GM18861 (cell line): ENCODE results near the gene TEN1.

ENCODE experiments used
- ATAC-seq: cut with Tn5 transposase; IDR thresholded peaks from one replicate; pipeline ENCODE4 v1.9.1; 2021; ENCODE audit not compliant: unreplicated experiment

Gene TEN1

DNA sequence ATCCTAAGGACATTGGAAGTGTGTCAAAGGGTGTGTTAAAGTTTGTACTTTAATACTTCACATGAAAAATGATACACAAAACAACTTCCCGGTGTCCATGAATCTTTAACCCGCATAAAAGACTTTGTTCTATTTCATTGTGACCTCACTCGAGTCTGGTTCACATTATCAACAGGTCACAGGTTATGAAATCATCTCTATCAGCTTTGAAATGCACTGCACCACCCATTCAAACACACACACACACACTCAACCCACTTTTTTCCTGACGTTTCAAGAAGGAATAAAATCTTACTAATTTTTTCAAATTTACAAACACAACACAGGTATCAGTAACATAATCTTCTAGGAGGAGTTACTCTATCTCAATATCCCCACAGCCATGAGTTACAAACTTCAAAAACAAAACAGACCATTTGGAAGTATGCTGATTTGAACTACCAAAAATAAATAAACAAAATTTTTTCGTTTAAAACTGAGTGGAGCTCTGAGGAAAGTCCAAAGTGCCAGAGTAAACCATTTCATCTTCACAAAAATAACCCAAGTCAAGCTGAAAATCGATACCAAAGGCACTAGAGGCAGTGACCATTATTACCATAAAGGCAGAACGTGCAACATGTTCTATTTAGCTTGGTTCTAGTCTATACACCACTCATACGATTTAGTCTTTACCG lies 2.7 kb upstream of the TEN1 start:
- no peak for ATAC-seq

GRCh38 chr17:75979705-75980187 lies 706 bp downstream of the TEN1 start:
- no peak for ATAC-seq

DNA sequence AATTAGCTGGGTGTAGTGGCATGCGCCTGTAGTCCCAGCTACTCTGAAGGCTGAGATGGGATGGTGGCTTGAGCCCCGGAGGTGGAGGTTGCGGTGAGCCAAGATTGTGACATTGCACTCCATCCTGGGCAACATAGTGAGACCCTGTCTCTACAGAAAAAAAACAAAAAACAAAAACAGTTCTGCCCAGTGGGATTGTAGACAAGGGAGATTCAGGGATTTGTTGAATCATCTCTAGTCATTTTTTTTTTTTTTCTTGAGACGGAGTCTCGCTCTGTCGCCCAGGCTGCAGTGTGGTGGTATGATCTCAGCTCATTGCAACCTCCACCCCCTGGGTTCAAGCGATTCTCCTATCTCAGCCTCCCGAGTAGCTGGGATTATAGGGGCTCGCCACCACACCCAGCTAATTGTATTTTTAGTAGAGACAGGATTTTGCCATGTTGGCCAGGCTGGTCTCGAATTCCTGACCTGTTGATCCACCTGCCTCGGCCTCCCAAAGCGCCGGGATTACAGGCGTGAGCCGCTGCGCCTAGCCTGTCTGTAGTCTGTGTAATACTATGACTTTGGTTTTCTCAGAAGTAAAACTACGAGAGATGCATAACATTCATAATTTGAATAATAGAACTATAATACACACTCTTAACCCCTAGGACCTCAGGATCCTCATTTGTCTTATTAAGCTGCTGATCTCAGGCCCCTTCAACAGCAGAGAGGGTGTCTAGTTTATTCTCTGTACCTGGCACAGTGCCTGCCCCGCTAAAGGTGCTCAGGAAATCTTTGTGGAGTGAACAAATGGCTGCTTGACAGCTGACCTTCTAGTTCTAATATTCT lies 1.4 kb downstream of the TEN1 start:
- no peak for ATAC-seq

- no peak for ATAC-seq
These were observed 2.1 kb downstream of the TEN1 start for GRCh38 chr17:75981019-75981615.

- ATAC-seq: no peak
These were observed 4.6 kb downstream of the TEN1 start for GRCh38 chr17:75983501-75984181.

DNA sequence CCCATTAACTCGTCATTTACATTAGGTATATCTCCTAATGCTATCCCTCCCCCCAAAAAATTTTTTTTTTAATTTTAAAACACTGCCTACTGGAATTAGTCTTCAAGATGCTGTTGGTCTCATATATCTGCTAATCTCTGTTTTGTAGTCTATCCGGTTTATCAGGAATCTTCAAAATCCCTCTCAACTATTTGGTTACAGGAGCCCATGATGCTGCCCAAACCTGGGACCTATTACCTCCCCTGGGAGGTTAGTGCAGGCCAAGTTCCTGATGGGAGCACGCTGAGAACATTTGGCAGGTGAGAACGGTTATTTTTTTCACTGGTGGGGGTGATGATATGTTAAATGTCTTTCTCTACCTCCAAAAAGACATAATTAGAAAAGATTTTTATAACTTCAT lies 6.9 kb downstream of the TEN1 start:
- ATAC-seq: no peak

DNA sequence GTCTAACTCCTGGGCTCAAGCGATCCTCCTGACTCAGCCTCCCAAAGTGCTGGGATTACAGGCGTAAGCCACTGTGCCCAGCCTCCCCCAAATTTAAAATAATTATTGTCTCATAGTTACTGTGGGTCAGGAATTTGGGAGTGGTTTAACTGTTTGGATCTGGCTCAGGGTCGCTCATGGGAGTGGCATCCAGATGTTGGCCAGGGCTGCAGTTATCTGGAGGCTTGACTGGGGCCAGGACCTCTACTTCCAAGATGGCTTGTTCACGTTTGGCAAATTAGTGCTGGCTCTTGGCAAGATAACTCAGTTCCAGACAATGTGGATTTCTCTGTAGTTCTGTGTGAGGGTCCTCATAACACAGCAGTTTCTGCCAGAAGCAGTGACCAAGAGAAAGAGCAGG lies 8.0 kb downstream of the TEN1 start:
- ATAC-seq: no peak

DNA sequence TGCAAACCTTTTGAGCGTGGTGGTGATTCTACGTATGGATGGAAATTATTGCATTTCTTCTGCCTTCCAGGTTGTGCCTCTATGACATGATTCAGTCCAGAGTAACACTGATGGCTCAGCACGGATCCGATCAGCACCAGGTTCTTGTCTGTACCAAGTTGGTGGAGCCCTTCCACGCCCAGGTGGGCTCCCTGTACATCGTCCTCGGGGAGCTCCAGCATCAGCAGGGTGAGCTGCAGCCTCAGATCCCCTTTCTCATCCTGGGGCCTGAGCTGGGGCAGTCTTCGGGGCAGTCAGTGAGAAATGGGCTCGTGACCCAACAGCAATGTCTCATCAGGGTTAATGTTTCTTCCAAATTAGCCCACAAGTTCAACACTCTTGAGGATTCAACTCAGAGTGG lies 12.4 kb downstream of the TEN1 start:
- ATAC-seq: no peak

DNA sequence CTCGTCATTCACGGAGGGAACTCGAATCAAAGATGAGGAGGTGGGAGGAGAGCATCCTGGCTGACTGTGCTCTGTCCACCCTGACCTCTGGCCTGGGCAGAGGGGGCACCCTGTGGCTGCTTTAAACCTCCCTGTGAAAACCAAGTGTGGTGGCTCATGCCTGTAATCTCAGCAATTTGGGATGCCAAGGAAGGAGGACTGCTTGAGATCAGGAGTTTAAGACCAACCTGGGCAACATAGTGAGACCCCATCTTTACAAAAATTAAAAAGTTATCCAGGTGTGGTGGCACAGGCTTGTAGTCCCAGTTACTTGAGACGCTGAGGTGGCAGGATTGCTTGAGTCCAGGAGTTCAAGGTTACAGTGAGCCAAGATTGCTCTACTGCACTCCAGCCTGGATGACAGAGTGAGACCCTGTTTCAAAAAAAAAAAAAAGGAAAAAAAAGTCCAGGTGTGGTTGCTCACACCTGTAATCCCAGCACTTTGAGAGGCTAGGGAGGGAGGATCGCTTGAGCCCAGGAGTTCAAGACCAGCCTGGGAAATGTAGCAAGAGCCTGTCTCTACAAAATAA lies 15.8 kb downstream of the TEN1 start:
- ATAC-seq: no peak

DNA sequence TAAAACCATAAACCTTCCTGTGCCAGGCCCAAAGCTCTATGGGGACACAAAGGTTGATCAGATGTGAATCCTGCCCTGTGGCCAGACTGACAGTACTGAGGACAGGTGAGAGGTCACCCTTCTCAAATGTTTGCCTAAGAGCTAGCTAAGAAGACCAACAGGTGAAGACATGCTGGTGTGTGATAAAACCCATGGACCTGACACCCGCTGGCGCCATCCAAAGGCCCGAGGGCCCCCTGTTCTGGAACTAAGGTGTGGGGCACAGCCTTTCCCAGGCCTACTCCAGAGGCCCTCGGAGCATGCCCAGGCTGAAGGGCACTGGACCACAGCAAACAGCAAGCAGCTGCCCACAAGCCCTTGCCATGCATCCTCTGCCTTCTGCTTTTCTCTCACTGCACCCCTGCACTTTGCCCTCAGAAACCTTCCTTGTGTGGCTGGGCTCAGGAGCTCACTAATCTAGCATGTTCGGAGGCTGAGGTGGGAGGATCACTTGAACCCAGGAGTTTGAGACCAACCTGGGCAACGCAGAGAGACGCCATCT lies 16.4 kb downstream of the TEN1 start:
- ATAC-seq: no peak

DNA sequence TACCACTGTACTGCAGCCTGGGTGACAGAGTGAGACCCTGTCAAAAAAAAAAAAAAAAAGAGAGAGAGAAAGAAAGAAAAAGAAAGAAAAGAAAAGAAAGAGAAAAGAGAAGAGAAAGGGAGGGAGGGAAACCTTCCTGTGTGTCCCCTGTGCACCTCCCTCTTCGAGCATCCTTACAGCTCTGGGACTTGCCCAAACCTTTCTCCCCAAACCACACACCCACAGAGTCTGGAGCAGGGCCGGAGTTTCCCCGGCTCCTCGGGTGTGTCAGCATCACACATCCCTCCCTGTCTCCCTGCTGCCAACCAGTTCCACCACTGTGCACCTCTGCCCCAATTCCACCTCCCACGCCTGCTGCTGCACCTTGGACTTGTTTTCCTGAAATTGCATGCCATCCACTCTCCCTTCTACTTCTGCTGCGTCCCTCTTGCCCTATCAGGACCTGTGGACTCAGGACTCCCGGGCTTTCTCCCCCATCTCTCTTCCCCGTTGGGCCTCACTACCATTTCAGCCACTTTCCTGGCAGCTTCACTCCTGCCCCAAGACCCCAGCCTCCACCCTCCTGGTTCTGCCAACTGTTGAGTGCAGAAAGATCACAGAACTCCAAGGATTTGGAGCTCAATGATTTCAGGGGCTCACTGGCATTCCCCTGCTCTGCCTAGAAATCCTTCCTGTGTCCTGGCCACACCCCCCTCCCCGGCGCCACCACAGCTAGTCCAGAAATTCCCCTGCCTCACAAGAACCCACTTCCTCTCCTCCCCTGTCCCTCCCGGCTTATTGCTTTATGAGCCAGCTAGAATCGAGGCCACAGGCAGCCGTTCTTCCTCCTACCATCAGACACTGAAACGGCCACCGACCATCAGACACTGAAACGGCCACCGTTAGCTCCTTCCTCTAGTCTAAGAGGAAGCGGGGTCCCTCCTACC lies 17.9 kb downstream of the TEN1 start:
- ATAC-seq: no peak

DNA sequence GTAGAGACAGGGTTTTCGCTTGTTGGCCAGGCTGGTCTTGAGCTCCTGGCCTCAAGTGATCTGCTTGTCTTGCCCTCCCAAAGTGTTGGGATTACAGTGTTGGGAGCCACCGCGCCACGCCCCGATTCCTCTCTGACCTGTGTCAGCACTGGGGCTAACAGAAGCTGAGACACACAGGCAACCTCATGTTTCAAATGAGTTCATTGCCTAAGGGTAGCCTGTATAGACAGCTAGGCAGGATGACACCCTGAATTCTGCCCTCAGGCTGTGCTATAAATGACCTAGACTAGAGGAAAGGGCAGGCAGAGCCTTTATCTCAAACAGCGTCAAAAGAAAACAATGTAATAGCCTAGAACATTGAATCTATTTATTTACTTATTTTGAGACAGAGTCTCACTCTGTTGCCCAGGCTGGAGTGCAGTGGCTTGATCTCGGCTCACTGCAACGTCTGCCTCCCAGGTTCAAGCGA lies 19.3 kb downstream of the TEN1 start:
- ATAC-seq: no peak

DNA sequence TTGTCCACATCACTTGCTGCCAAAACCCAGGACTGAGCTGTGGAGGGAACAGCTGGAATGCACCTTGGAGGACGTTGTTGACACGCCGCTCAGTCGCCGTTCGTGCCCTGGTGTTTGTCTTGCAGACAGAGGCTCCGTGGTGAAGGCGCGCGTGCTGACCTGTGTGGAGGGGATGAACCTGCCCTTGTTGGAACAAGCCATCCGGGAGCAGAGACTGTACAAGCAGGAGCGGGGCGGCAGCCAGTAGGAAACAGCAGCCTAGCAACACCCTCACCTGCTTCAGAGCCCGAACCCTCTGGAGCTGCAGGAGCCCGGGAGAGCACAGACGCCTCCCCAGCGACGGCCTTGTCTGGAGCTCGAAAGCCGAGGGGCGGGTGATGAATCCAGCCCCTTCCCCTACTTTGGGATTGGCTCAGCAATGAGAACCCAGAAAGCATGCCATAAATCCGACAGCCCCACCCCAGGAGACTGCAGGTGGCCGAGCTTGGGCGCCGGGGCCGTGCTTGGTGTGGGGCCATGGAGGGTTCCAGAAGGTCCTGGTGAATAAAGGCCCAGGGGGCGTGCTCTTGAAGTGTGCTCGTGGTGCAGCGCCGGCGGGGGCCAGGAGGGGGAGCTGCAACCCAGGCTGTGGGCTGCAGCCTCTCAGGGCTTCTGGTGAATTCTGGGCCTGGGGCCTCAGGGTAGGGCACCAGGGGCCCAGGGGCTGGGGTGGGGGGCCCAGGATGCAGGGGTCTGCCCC lies 21.1 kb downstream of the TEN1 start:
- no peak for ATAC-seq

GRCh38 chr17:76000755-76001521 lies 21.9 kb downstream of the TEN1 start, which contains the start of gene CDK3:
TSS of gene CDK3 (plus strand) at chr17:76000855. CDS start at chr17:76001426, 571 bp downstream.
- no peak for ATAC-seq

DNA sequence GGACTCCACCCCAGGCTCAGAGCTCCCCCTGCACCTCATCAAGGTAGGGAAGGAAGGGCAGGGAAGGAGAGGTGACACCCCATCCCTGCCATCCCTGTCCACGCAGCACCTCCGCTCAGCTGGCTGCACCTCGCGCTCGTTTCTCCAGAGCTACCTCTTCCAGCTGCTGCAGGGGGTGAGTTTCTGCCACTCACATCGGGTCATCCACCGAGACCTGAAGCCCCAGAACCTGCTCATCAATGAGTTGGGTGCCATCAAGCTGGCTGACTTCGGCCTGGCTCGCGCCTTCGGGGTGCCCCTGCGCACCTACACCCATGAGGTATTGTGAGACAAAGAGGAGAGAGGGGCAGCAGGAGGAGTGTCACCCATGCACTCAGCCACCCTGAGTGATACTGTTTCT lies 23.1 kb downstream of the TEN1 start:
- no peak for ATAC-seq

DNA sequence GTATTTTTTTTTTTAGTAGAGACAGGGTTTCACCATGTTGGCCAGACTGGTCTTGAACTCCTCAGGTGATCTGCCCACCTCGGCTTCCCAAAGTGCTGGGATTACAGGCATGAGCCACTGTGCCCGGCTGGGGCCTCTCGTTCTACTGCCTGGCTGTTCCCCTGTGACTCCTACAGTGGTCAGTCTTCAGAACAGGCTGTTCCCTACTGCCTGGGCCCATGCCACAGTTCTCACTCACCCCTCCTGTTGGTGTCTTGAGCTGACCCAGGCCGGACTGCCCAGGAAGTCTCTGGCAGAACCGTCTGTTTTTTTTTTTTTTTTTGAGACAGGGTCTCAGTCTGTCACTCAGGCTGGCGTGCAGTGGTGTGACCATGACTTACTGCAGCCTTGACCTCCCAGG lies 24.9 kb downstream of the TEN1 start:
- ATAC-seq: no peak

- no peak for ATAC-seq
These were observed 25.8 kb downstream of the TEN1 start for GRCh38 chr17:76004750-76005262.
